GM21619 (cell line): ENCODE results near the gene PTH1R.
"Not testable (repeated sequence)": the region's sequence is repeated elsewhere in the genome, so short reads cannot be mapped to it uniquely, and the experiment has no call there.

ENCODE experiments used
- ATAC-seq: cut with Tn5 transposase; IDR thresholded peaks from one replicate; pipeline ENCODE4 v1.9.1; 2021; ENCODE audit not compliant: unreplicated experiment

Gene PTH1R

GRCh38 chr3:46909535-46910161, 32.1 kb downstream of the PTH1R start:
- peak; percentile 51 for ATAC-seq

DNA sequence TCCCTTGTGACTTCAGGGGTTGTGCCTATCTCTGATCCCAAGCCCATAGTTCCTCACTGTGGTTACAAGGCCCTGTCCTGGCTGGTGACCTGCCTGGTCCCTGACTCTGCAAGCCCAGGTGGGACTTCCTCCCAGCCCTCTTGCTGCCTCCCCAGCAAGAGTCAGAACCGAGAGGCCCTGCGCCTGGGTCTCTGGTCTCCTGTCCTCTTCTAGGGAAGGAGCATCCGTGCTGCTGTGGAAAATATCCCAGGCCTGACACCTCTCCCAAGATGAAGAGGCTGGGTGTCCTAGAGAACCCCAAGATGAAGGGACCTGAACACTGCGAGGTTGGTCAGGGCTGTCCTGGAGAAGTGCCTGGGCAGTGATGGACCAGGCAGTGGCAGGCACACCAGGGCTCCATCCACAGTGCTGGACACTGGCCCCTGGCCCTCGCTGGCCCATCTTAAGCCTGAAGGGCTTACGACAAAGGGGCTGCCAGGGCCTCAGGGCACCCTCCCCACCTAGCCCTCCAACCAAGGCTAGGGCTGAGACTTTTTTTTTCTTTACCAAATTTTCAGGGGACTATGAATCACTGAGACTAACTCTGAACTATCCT, 32.7 kb downstream of the PTH1R start:
- no peak for ATAC-seq

DNA sequence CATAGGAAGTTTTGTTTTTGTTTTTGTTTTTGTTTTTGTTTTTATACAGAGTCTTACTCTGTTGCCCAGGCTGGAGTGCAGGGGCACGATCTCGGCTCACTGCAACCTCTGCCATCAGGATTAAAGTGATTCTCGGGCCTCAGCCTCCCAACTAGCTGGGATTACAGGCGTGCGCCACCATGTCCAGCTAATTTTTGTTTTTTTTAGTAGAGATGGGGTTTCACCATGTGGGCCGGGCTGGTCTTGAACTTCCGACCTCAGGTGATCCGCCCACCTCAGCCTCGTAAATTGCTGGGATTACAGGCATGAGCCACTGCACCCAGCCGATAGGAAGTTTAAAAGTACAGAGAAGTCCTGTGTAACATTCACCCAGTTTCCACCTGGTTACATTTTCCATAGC, 33.4 kb downstream of the PTH1R start:
- ATAC-seq = not testable (repeated sequence)

DNA sequence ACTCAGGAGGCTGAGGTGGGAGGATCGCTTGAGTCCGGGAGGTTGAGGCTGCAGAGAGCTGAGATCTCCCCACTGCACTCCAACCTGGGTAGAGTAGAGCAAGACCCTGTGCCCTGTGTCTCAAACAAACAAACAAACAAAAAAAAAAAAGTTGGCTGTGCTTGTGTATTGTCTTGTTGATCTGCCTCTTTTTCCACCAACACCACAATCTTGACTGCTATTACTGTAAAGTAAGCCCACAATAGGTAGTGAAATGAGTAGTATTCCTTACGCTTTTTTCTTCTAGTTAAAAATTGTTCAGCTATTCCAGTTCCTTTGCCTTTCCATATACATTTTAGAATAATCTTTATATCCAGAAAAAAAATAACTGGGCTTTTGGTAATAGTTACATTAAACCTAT, 35.5 kb downstream of the PTH1R start:
- no peak for ATAC-seq

DNA sequence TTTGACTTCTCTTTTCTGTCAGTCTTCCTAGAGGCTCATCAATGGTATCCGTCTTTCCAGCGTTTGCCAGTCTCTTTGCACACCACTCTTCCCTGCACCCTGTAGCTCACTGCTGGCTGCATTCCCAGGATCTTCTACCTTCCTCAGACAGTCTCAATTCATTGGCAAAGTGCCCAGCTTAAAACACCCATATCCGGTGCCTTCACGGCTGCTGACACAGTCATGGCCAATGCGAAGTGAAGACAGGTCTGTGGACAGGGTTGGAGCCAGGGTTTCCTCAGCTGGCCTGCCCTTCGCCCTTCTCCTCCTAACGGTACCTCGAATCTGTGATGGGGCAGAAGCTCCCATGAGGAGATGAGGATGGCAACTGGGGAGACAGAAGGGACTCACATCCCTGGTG, 36.1 kb downstream of the PTH1R start:
- ATAC-seq = no peak

GRCh38 chr3:46914849-46915248, 37.3 kb downstream of the PTH1R start:
- ATAC-seq = no peak

GRCh38 chr3:46915297-46915822, 37.8 kb downstream of the PTH1R start:
- no peak for ATAC-seq

DNA sequence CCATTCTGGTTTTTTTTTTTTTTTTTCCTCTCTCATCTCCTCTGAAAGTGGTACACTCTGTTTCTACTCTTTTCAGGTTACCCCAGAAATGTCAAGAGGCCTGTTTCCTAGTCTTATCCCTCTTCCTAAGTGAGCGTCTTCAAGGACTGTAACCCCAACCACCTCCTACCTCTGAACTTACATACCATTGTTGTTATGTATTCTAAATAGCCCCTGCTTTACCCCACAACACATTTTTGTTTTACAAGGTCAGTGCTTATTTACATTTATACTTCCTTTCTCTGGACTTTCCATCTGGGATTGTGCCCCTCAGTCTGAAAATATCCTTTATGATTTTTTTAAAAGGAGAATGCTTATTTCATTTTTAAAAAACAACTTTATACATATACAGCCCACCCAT, 38.8 kb downstream of the PTH1R start:
- no peak for ATAC-seq

- ATAC-seq = no peak
These were observed 39.3 kb downstream of the PTH1R start for GRCh38 chr3:46916799-46917198.

DNA sequence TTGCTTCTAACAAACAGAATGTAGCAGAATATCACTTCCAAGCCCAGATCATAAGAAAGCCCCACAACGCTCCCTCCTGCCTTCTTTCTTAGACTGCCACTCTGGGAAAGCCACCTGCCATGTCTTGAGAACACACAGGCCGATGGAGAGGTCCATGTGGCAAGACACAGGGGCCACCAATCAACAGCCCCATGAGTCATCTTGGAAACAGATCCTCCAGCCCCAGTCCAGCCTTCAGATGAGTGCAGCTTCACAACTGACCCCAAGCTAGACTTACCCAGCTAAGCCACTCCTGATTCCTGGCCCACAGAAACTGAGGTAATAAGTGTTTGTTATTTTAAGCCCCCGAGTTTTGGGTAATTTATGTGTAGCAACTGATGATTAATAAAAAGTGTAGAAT, 39.7 kb downstream of the PTH1R start:
- no peak for ATAC-seq

- no peak for ATAC-seq
These were observed 40.7 kb downstream of the PTH1R start for GRCh38 chr3:46918202-46918601.

DNA sequence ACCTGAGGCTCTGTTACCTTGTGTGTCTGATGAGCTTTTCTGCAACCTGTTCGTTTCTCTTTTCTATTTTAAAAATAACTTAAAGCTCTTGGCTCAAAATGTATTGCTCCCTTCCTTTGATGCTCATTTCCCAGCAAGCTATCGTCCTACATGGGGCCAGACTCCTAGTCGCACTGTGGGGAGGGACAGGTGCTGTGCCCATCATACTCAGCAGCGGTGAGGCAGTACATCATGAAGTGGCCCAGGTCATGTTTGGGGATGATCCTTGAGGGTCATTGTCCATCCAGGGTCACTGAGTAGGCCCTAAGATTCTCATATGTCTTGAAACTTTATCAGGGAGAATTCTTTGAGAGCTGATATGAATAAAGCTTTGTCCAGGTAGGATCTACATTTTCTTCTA, 41.1 kb downstream of the PTH1R start:
- no peak for ATAC-seq

- no peak for ATAC-seq
These were observed 43.5 kb downstream of the PTH1R start for GRCh38 chr3:46921041-46921440.

GRCh38 chr3:46921871-46922271, 44.4 kb downstream of the PTH1R start:
- no peak for ATAC-seq

GRCh38 chr3:46922426-46922825, 44.9 kb downstream of the PTH1R start:
- ATAC-seq = no peak

- no peak for ATAC-seq
These were observed 45.5 kb downstream of the PTH1R start for GRCh38 chr3:46922871-46923558.

DNA sequence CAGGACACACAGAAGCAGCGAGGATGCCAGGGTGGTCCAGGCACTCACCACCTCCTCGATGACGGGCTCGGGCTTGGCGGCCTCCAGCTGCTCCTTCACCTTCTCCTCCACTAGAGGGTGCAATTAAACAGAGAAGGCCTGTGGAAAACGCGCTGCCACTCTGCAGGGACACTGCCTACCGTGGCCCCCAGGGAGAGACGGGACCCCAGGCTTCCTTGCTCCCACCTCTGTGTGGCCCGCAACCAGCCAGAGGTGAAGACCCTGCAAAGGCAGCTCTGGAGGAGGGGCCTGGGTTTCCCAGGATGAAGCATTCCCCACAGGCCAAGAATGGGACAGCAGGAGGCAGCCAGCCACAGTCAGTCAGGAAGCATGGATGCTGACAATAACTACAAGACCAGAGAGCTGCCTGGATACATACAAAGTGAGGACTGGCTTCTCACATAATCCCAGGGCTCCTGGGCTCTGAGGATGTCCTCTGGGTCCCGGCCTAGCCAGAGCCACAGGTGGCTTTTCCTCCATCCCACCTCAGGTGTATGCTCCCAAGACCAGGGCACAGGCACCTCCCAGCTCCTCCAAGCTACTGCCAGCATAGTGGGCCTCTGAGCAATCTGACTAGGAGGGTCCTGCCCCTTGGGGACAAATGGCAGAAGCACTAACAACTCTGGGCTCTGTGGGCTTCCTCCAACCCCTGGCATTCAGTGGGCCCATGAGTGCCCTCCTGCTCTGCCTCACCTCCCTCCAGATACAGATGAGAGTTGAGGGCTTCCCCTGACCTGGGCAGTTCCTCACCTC, 46.2 kb downstream of the PTH1R start:
- ATAC-seq = no peak

DNA sequence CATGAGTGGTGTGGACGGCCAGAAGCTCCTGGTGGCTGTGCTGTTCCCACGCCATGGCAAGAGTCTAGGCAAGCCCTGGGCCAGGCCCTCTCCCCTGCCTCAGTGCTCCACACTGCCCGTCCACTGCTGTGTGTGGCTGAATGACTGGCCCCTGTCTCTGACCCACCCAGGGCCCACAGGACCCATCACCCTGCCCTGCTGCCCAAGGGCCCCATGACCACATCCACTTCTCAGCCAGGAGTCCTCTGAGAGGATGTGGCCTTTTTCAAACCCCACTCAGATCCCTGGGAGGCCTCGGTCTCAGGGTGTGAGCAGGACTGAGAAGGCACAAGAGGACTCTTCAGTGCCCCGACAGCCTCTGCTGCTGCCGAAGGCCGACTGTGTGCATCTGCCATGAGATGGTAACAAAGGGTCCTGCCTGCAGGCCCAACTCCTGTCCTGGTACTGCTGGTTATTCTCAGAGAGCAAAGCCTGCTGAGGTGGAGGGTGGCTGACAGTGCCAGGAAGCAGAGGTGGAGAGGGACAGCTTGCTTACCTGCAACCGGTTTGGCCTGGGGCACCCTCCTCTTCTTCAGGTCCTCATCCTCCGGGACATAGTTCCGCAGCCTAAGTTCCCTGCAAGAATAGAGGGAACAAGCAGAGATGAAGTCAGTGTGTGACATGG, 47.5 kb downstream of the PTH1R start:
- no peak for ATAC-seq

- ATAC-seq = no peak
These were observed 48.0 kb downstream of the PTH1R start for GRCh38 chr3:46925585-46925934.

DNA sequence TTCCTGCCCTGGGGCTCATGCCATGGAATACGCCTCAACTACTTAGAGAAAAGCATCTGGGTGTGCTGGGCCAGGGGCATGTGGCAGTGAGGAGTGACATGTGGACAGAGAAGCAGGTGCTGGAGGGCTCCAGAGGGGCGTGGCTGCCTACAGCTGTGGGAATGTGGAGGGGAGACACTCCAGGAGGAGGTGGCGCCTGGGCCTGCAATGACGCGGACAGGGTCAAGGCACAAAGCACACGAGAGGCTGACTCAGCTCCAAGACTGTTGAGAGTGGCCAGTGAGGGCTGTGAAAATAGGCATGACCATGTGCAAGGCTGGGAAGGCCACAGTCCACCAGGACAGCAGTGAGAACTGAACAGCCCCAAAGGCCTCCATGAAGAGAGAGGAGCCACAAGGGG, 48.5 kb downstream of the PTH1R start:
- no peak for ATAC-seq

DNA sequence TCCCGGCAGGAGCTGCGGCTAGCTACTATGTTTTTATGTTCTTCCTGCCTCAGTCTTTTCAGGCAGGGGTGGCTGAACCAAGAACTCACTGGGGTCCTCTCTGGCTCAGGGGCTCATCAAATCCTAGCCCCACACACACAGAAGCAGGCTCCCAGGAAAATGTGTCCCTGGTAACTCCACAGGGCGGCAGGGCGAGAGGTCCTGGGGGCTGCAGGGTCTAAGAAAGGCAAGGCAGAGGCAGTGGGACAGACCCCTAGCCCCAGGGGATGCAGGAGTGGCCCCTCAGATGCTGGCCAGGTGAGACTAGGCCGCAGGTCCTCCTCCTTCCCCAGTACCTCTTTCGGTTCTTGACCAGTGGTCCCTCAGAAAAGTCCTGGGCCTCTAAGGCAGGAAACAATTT, 48.9 kb downstream of the PTH1R start:
- ATAC-seq = no peak
